HG02763 (cell line): ENCODE measurements around the gene HECW1.

Experiments
- ATAC-seq: cut with Tn5 transposase; IDR thresholded peaks from one replicate; pipeline ENCODE4 v1.9.1; 2021; ENCODE audit warnings: mild to moderate bottlenecking, moderate library complexity; ENCODE audit not compliant: unreplicated experiment

The HECW1 gene

DNA sequence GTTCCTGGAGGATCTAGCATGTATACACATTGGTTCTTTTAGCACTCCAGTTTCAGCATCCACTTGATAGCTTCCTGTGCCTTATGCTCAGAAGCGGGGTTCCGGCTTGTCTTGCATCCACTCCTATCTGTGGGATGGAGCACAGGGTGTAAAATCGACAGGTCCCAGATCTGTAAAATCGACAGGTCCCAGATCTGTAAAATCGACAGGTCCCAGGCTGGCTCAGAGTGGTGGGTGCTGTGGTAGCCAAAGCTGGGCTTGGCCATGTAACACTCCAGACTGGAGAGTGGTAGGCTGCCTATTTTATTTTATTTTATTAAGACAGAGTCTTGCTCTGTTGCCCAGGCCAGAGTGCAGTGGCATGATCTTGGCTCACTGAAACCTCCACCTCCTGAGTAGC lies 30.3 kb downstream of the HECW1 start:
- no peak for ATAC-seq

DNA sequence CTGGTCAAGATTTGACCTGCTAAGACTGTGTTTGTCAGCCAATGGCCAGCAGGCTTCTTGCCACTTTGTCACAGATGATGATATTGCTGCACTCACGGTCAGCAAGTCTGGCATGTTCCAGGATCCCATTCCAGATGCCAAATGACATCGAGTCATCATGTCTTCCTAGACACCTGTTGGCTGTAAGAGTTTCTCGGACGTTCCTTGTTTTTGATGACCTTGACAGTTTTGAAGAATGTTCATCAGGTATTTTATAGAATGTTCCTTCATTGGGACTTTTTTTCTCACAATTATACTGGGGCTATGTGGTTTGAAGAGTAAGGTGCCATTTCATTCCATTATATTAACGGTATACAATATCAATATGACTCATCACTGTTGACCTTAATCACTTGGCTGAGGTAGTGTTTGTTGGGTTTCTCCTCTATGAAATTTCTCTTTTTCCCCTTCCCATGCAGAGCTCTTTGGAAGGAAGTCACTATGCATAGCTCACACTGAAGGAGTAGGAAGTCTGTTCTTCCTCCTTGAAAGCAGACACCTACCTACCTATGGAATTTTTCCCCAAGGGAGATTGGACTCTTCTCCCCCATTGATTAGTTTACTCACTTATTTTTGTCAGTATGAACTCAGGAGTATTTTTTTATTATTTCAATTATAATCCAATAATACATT lies 31.6 kb downstream of the HECW1 start:
- ATAC-seq: no peak

DNA sequence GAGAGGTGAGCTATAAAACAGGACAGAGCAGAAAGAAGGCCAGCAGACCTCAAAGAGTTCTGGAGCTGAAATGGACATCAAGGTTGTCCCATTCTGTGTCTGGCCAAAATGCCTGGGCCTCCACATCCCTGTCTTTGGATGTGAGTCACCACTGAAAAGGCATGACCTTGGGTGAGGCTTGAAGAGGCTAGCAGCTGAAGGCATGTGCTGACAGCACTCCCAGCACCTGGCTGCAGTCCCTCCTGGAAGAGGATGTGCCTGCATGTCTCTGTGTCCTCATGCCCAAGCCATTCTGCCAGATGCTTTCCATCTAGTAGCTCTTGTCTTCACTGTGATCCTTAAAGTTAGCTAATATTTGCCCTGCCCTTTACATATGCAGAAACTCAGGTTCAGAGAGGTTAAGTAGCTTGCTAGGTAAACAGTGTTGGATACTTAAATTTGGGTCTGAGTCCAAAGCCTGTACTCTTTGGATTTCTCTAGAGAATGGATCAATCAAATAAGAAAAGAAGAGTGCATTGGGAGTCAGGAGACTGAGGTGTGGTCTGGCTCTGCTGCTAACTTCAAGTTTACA lies 35.8 kb downstream of the HECW1 start:
- no peak for ATAC-seq

DNA sequence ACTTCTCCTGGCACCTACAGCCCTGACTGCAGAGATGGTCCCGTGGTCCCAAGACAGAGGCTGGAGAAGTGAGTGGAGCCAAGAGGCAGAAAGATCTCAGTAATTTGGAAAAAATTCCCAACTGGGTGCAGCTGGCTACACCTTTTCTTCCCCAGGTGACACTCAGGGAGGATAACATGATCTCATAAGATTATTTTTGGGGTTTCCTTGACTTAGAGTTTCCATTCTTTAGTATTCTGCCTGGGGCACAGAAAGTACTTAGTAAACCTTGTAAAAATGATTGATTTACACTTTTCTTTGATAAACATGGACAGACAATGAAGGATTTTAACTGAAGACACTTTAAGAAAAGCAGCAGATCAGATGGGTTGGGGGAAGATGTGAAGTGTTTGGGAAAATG lies 38.6 kb downstream of the HECW1 start:
- no peak for ATAC-seq

DNA sequence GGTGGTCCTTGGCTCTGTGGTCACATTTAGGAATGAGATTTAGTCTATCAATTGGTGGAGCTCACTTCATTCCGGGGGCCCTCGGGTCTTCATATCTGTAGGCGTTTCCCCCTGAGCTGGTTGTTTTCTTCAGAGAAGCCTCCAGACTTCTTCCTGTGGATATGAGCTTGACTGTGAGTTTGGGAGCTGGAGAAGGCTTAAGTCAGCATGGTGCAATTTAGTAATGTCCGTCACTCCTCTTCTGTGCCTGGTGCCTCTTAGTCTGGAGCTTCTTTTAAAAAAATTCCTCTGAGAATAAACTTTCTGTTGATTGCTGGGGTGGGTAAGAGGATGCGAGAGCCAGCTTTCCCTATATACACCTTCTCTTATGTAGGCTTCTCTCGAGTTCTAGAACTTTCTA lies 40.2 kb downstream of the HECW1 start:
- ATAC-seq: no peak

DNA sequence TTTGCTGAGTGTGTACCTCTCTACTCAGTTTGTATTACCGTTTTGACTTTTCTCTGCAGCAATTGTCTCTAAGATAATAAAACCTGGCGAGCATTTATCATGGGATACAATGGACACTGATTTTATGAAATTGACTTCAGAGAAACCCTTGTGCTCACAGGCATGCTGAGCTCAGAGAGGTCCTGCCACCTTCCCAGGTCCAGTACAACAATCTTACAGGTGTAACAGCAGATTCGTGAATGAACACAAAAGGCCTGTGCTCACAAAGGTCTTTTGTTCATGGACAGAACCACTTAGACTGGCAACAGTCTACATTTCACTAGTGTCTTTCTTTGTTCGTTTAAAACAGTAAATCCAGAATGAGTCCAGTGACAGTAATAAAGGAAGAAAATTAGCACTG lies 43.2 kb downstream of the HECW1 start:
- no peak for ATAC-seq

DNA sequence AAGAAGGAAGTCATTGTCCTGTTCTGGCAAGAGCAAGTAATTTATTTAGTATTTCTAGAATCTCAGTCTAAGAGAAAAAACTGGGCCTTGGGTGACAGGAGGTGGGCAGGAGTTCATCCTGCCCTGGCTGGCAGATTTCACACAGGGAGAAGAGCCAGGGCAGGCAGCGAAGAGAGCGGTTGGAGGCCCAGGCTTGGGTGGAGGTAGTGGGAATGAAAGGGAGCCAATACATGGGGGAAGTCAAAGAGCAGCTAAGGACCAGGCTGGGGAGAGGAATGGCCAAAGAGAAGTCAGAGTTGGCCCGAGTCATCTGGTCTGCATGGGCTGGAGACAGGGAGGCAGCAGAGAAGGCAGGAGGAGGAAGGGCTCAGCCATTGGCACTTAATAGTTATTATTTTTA lies 51.4 kb downstream of the HECW1 start:
- ATAC-seq: no peak

DNA sequence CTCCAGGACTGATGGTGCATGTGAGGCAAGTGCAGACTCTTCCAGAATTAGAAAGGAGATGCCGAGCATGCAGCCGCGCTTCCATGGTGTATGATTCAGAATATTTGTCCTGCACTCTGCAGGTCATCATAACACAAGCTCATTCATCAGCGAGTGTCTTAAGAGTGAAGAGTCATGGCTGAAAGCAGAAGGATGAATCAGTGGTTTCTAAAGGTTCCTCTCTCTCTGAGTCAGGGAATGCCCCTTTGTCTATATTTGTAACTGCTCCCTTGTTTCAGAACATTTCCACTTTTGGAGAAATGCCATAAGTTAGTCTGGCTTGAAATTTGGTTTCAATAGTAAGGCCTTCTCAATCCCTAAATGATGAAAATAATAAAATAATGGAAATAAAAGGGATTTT lies 52.3 kb downstream of the HECW1 start:
- ATAC-seq: peak; percentile 79

DNA sequence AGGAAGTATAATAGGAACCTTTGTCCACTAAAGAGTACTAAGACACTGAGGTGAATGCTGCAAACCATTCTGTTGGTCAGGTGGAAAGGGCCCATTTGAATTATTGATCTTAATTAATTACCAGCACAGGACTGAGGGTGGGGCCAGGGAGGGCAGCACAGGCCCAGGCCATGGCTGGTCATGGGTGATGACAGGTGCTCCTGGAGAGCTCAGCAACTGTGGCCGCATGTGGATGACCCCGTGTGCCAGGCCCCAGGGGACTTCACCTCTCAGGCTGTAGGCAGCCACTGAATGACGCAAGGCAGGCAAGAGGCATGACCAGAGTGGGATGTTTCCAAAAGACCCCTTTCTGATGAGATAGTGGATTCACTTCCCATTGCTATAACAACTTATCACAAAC lies 54.2 kb downstream of the HECW1 start:
- no peak for ATAC-seq

DNA sequence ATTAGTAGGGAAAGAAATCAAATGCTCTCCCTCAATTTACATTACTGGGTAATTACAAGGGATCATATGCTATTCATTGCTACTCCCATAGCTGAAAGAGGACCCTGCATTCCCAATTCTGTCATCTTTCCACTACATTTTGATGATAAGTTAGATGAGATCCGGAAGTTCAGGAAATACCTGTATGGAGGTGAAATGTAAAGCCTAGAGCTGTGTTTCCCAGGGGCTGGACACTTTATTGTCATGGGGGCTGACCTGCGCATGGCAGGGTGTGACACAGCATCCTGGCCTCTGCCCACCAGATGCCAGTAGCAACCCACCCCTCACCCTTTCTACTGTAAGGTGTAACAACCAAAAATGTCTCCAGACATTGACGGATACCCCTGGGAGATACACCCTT lies 56.6 kb downstream of the HECW1 start:
- ATAC-seq: no peak

DNA sequence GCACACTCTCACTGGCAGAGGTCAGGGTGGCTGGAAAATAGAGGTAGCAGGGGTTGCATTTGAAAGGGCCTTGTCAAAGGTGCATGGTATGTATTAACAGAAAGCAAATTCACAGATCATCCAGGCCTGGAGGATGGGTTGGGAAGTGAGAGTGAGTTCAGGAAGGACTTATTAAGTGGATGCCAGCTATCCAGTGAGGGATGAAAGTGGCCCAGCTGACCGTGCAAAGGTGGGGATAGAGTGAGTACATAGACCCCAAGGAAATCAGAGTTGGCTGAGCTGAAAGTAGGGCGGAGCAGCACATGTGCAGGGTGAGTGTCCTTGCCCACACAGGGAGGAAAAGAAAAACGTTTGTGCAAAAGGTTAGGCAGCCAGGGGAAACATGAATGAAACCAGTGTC lies 58.1 kb downstream of the HECW1 start:
- ATAC-seq: no peak

DNA sequence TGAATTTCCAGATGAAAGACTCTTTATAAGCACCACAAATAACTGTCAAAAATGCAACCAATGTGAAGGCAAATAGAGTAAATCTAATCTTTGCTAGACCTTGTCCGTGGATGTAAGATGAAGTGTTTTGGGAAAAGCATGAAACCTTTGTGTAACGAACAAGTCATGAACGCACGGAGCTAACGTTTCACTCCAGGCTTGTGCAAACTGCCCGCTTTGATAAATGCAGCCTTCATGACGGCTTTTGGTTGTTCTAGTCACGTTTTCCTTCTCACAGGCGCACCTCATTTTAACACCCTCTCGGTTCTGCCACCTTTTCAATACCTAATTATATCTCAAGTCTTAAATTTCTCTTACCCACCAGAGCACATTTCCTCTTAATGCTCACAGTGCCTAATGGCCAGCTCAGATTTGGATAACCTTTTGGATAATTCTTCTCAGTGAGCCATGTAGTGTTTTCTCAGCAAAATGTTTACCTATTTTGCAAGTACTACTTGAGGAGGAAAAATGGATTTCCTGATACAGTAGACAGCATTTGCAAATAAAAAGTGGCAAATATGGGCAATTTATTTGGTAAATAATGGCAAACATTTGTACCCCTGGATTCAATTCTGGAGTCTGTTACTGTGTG lies 63.2 kb downstream of the HECW1 start:
- ATAC-seq: no peak

DNA sequence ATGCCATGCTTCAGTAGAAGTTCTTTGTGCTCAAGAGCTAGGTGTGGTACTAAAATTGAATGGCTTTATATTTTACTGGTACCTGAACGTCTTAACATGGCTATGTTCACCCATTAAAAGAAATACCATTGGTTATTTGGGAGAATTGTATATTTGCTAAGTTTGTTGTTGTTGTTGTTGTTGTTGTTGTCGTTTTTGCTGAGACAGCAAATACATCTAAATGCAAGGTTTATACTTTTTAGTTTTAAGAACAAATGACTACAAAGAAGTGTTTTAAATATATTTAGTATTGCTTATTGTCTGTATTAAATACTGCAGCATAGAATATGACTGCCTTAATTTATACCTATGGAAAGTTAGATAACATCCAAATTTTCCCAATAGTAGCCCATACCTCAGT lies 66.9 kb downstream of the HECW1 start:
- no peak for ATAC-seq

DNA sequence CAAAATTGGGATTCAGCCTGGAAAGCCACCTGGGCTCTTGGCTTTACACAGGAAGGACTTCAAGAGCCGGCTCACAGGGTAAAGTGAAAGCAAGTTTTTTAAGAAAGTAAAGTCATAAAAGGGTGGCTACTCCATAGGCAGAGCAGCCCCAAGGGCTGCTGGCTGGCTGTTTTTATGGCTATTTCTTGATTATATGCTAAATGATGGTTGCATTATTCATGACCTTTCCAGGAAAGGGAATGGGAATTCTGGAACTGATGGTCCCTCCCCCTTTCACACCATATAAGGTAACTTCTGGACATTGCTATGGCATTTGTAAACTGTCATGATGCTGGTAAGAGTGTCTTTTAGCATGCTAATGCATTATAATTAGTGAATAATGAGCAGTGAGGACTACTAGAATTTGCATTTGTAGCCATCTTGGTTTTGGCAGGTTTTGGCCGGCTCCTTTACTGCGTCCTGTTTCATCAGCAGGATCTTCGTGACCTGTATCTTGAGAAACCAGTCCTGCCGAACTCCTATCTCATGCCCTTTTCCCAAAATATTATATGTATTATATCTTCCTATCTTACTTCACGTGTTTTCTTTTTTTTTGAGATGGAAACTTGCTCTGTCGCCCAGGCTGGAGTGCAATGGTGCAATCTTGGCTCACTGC lies 80.5 kb downstream of the HECW1 start:
- no peak for ATAC-seq

DNA sequence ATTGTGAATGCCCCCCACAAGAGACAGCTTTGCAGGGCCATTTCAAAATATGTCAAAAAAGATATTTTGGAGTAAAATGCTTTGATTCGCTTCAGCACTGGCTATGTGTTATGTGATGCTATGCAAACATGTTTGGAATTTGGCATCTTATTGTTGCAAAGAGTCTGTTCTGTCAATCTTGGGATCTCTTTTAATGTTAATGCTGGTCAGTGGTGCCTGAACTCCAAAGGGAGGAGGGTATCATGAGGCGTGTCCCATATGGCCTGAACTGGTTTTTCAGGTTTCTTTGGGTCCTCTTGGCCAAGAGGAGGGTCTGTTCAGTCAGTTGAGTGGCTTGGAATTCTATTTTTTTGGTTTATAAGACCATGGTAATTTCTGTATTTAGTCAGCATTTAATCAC lies 81.4 kb downstream of the HECW1 start:
- no peak for ATAC-seq

DNA sequence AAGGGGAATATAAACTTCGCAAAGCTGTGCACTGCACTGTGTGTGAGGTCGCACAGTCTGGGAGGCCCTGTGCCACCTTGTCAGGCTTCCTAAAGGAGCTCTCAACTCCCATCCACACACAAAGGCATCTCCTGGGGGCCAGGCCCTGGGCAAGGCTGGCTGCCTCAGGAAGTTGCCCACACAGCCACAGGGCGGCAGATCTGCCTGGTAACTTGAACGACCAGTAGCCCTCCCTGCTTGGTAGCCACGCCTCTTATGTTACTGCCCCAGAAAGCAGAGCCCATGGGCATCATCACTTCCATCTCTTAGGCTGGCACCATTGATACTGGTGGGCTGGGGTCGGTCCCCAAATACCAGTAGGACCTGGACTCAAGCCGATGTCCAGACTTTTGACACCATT lies 82.8 kb downstream of the HECW1 start:
- no peak for ATAC-seq

DNA sequence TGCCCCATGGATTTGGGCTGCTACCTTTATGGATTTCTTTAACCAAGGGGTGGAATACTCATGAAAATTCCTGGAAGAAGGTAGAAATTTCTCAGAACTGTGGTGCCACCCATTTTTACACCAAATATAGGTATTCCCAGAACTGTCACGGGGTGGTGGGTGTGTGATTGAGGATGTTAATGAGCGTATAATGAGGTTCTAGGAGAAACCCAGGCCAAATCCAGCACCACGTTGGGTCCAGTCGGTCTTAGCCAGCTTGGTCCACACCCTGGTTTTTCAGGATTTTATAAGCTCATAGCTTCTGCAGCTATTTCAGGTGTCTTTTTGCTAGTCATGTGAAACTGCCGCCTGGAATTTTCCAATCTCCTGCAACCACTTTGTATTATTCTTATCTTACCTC lies 83.3 kb downstream of the HECW1 start:
- no peak for ATAC-seq

DNA sequence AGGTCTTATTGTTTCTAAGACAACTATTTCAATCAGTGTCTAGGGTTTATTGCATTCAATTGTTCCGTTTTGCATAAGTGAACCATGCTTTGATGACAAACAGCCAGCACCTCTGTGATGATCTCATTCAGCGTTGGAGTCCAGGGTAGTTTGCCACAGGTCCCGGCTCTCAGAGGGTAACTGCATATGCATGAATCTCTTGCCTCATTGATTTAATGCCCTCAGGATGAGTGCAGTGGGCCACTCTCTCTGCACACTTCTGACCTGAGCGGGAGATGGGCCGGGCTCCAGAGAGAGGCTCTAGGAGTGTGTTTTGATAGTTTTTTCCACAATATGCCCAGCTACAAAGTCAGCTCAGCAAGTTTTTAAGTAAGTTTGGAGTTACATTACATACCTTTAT lies 83.9 kb downstream of the HECW1 start:
- no peak for ATAC-seq

DNA sequence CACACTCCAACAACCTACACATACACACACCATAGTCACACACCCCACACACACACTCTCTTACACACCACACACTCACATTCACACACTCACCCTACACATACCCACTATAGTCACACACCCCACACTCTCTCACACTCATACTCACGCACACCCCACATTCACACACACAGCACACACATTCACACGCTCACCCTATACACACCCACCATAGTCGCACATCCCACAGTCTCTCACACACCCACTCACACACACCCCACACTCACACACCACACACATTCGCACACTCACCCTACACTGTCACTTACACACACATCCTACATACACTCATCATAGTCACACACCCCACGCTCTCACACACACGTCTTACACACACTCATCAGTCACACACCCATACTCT lies 85.6 kb downstream of the HECW1 start:
- no peak for ATAC-seq

DNA sequence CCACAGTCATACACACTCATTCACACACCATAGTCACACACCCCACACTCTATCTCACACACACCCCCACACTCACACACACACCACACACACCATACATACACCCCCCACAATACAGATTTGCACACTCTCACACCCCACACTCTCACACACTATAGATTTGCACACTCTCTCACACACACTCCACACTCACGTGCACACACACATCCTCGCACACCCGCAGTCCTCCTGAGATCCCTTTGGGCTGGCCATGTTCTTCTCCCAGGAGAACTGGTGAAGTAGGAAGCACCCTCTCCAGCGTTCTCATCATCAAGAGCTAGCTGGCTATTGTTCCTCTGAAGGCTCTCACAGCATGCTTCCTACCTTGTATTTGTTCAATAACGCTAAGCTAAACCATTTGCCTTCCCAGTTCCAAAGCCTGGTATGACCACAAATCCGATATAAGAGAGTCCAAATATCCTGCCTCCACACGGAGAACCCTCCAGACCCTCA lies 86.2 kb downstream of the HECW1 start:
- no peak for ATAC-seq

DNA sequence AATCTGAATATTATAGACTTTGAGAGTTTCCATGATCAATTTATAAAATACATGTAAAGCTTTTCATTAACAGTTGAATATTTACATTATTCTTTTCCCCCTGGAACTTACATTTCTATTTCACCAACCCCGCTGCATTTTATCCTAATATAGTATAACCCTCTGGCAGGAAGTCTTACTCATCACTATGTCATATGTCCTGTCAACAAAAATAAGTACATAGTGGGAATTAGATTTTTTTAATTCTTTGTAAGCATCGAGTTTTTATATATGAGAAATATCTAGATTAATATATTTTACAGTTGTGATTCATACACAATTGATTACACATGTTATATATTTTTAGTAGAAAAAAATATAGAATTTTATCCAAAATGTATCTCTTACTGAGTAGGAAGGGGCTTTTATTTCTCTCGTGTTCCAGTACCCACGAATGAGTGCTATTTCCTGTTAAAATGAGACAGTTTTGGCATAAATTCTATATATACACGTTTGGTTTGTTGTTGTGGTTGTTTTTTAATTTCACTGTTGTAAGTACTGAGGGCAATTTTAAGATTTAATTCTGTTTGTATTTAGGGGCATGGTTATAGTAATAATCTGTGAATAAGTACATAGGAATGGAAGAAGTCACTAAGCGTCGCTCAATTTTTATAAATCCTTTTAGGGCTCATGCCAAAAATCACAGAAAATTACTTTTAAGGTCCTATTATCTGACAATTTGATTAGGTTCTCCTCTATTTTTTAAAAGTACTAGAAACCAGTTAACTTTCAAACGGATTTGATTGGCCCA lies 87.1 kb downstream of the HECW1 start:
- ATAC-seq: no peak
